T-helper 2 cell treated with Interferon-gamma antibody and Interleukin-4, amounts not matched to agents 5 μg/mL and 100 μg/mL, for 36 hours (primary cell): ENCODE results near the gene ABCB8.

ENCODE experiments used
- DNase-seq: peaks from one replicate; pipeline ENCODE4 v3.0.0; 2021; ENCODE audit warnings: low spot score
- H3K27ac Mint-ChIP-seq: one replicate; pipeline ENCODE4 v1.8.0; 2021; ENCODE audit warnings: mild to moderate bottlenecking, mixed read lengths
- H3K27me3 Mint-ChIP-seq: one replicate; pipeline ENCODE4 v1.8.0; 2021; ENCODE audit warnings: low read depth, mixed read lengths
- H3K36me3 Mint-ChIP-seq: one replicate; pipeline ENCODE4 v1.8.0; 2021; ENCODE audit warnings: low read depth, mixed read lengths
- H3K4me1 Mint-ChIP-seq: one replicate; pipeline ENCODE4 v1.8.0; 2021; ENCODE audit warnings: low read depth, mixed read lengths
- H3K4me3 Mint-ChIP-seq: one replicate; pipeline ENCODE4 v1.8.0; 2022; ENCODE audit warnings: mild to moderate bottlenecking, moderate library complexity, mixed read lengths
- H3K9me3 Mint-ChIP-seq: one replicate; pipeline ENCODE4 v1.8.0; 2021; ENCODE audit warnings: mixed read lengths

Gene ABCB8

GRCh38 chr7:150992833-150993302 lies 35.4 kb upstream of the ABCB8 start:
- no peaks in the 10 kb centered on the region for H3K36me3 Mint-ChIP-seq
- H3K27me3 Mint-ChIP-seq, result peaks cover 19% of the 10 kb centered on the region
- peaks cover 25% of the 10 kb centered on the region for H3K4me1 Mint-ChIP-seq
- no peak overlapping the region for H3K27ac Mint-ChIP-seq
- H3K4me3 Mint-ChIP-seq, result no peak overlapping the region
- H3K9me3 Mint-ChIP-seq, result peaks cover 6% of the 10 kb centered on the region
- no peak for DNase-seq

DNA sequence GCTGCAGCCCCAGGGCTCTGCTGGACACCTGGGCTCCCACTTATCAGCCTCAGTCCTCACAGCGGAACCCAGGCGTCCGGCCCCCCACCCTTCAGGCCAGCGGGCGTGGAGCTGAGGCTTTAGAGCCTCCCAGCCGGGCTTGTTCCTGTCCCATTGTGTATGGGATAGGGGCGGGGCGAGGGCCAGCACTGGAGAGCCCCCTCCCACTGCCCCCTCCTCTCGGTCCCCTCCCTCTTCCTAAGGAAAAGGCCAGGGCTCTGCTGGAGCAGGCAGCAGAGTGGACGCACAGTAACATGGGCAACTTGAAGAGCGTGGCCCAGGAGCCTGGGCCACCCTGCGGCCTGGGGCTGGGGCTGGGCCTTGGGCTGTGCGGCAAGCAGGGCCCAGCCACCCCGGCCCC lies 34.7 kb upstream of the ABCB8 start:
- Mint-ChIP-seq H3K27ac (no peak overlapping the region), H3K4me3 (no peak overlapping the region), H3K36me3 (no peaks in the 10 kb centered on the region), H3K9me3 (peaks cover 6% of the 10 kb centered on the region), H3K4me1 (peaks cover 20% of the 10 kb centered on the region), H3K27me3 (peaks cover 12% of the 10 kb centered on the region)
- DNase-seq, result no peak

DNA sequence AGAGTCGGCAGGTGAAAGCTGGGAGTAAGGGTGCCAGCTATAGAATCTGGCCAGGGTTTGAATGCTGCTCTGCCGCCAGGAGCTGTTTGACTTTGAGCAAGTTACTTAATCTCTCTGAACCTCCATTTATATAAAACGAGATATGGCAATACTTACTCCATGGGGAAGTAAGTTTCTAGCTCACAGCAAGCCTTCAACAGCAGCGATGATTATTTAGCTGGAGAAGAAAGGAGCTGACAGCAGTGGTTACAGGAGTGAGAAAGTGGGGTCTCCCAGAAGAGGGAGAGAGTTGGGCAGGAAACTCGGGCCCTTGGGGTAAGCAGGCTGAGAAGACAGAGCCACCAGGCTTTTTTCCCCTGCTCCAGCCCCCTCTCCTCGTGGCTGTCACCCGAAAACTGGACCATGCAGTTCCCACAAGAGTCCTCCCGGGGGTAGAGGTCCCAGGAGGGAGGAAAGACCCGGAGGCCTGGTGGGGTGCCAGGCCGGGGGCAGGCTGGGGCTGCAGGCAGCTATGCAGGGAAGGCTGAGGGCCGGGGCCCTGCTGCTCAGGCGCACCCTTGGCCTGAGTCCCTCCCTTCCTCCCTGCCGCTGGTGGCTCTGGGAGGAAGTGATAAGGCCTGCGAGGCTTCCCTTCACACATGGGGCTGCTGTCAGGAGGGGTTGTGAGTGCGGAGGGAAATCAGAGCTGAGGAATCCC lies 34.0 kb upstream of the ABCB8 start:
- Mint-ChIP-seq H3K36me3 (no peaks in the 10 kb centered on the region), H3K27me3 (peaks cover 11% of the 10 kb centered on the region), H3K9me3 (peaks cover 6% of the 10 kb centered on the region), H3K4me3 (peak overlapping the region; percentile 48), H3K27ac (no peak overlapping the region), H3K4me1 (peaks cover 15% of the 10 kb centered on the region)
- no peak for DNase-seq

GRCh38 chr7:150994838-150995510 lies 33.3 kb upstream of the ABCB8 start:
- Mint-ChIP-seq H3K9me3 (peaks cover 6% of the 10 kb centered on the region), H3K4me3 (peak overlapping the region; percentile 48), H3K36me3 (no peaks in the 10 kb centered on the region), H3K27me3 (peaks cover 8% of the 10 kb centered on the region), H3K4me1 (peaks cover 15% of the 10 kb centered on the region), H3K27ac (no peak overlapping the region)
- no peak for DNase-seq

GRCh38 chr7:150996376-150997074 lies 31.7 kb upstream of the ABCB8 start:
- H3K27me3 Mint-ChIP-seq, result no peaks in the 10 kb centered on the region
- H3K27ac Mint-ChIP-seq, result no peak overlapping the region

DNA sequence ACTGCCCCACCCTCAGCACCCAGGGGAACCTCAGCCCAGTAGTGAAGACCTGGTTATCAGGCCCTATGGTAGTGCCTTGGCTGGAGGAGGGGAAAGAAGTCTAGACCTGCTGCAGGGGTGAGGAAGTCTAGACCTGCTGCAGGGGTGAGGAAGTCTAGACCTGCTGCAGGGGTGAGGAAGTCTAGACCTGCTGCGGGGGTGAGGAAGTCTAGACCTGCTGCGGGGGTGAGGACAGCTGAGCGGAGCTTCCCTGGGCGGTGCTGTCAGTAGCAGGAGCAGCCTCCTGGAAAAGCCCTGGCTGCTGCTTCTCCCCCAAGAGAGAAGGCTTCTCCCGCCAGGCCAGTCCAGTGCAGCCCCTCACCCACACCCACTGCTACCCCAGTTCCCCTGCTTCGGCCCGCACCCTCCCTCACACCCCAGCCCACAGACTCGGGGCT lies 31.2 kb upstream of the ABCB8 start:
- Mint-ChIP-seq H3K27ac (no peak overlapping the region), H3K9me3 (no peaks in the 10 kb centered on the region), H3K27me3 (no peaks in the 10 kb centered on the region), H3K4me1 (peaks cover 19% of the 10 kb centered on the region), H3K36me3 (no peaks in the 10 kb centered on the region), H3K4me3 (no peak overlapping the region)
- DNase-seq, result no peak

More at GRCh38 chr7:150996376-150997074, 31.7 kb upstream of the ABCB8 start:
- Mint-ChIP-seq H3K9me3 (no peaks in the 10 kb centered on the region), H3K36me3 (no peaks in the 10 kb centered on the region), H3K4me3 (no peak overlapping the region), H3K4me1 (peaks cover 19% of the 10 kb centered on the region)
- DNase-seq, result no peak

GRCh38 chr7:150997817-150998216 lies 30.4 kb upstream of the ABCB8 start:
- Mint-ChIP-seq H3K4me3 (no peak overlapping the region), H3K36me3 (no peaks in the 10 kb centered on the region), H3K27me3 (no peaks in the 10 kb centered on the region), H3K27ac (no peak overlapping the region), H3K9me3 (no peaks in the 10 kb centered on the region), H3K4me1 (peaks cover 18% of the 10 kb centered on the region)
- DNase-seq, result no peak

DNA sequence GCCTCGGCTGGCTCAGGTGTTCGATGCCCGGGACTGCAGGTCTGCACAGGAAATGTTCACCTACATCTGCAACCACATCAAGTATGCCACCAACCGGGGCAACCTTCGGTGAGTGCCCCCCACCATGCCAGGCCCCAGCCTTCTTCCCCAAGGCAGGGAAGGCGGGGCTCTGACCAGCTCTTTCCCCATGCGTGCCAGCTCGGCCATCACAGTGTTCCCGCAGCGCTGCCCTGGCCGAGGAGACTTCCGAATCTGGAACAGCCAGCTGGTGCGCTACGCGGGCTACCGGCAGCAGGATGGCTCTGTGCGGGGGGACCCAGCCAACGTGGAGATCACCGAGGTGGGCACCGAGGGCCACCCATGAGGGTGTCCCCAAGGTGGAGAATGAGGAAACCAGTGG lies 29.9 kb upstream of the ABCB8 start:
- Mint-ChIP-seq H3K9me3 (no peaks in the 10 kb centered on the region), H3K36me3 (no peaks in the 10 kb centered on the region), H3K27me3 (no peaks in the 10 kb centered on the region), H3K4me3 (no peak overlapping the region), H3K27ac (no peak overlapping the region), H3K4me1 (peaks cover 18% of the 10 kb centered on the region)
- no peak for DNase-seq

DNA sequence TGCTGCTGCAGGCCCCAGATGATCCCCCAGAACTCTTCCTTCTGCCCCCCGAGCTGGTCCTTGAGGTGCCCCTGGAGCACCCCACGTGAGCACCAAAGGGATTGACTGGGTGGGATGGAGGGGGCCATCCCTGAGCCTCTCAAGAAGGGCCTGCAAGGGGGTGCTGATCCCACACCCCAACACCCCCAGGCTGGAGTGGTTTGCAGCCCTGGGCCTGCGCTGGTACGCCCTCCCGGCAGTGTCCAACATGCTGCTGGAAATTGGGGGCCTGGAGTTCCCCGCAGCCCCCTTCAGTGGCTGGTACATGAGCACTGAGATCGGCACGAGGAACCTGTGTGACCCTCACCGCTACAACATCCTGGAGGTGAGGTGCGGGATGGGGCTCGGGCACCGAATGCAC lies 29.2 kb upstream of the ABCB8 start:
- Mint-ChIP-seq H3K27me3 (no peaks in the 10 kb centered on the region), H3K4me3 (no peak overlapping the region), H3K27ac (no peak overlapping the region), H3K4me1 (peaks cover 16% of the 10 kb centered on the region), H3K9me3 (no peaks in the 10 kb centered on the region), H3K36me3 (no peaks in the 10 kb centered on the region)
- no peak for DNase-seq

DNA sequence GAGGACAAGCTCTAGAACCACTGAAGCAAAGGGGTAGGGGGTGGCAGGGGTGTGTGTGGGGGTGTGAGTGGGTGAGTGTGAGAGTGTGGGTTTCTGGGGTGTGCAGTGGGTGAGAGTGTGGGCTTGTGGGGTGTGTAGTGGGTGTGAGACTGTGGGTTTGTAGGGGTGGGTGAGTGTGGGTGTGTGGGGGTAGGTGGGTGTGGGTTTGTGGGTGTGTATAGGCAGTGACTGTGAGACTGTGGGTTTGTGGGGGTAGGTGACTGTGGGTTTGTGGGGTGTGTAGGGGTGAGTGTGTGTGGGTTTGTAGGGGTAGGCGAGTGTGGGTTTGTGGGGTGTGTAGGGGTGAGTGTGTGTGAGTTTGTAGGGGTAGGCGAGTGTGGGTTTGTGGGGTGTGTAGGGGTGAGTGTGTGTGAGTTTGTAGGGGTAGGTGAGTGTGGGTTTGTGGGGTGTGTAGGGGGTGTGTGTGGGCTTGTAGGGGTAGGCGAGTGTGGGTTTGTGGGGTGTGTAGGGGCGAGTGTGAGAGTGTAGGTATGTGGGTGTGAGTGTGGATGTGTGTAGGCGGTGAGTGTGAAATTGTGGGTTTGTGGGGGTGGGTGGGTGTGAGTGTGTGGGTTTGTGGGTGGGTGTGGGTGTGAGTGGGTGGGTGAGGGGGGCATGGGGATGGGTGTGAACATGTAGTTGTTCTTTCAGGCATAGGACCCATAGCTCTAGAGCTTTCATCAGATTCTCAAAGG lies 28.6 kb upstream of the ABCB8 start:
- Mint-ChIP-seq H3K27ac (no peak overlapping the region), H3K27me3 (no peaks in the 10 kb centered on the region), H3K9me3 (no peaks in the 10 kb centered on the region), H3K4me3 (no peak overlapping the region), H3K36me3 (no peaks in the 10 kb centered on the region), H3K4me1 (peaks cover 12% of the 10 kb centered on the region)
- no peak for DNase-seq

- no peak overlapping the region for H3K27ac Mint-ChIP-seq
- no peaks in the 10 kb centered on the region for H3K9me3 Mint-ChIP-seq
- no peak overlapping the region for H3K4me3 Mint-ChIP-seq
- DNase-seq, result no peak
- peaks cover 2% of the 10 kb centered on the region for H3K36me3 Mint-ChIP-seq
- H3K27me3 Mint-ChIP-seq, result no peaks in the 10 kb centered on the region
- peaks cover 12% of the 10 kb centered on the region for H3K4me1 Mint-ChIP-seq
Measured at GRCh38 chr7:151000897-151001495, 27.3 kb upstream of the ABCB8 start.

GRCh38 chr7:151001546-151001945 lies 26.7 kb upstream of the ABCB8 start:
- Mint-ChIP-seq H3K27me3 (no peaks in the 10 kb centered on the region), H3K4me3 (no peak overlapping the region), H3K4me1 (peaks cover 12% of the 10 kb centered on the region), H3K27ac (no peak overlapping the region), H3K36me3 (peaks cover 2% of the 10 kb centered on the region), H3K9me3 (no peaks in the 10 kb centered on the region)
- no peak for DNase-seq

GRCh38 chr7:151003572-151003971 lies 24.7 kb upstream of the ABCB8 start:
- no peak for DNase-seq
- Mint-ChIP-seq H3K27me3 (no peaks in the 10 kb centered on the region), H3K9me3 (no peaks in the 10 kb centered on the region), H3K27ac (no peak overlapping the region), H3K36me3 (peaks cover 4% of the 10 kb centered on the region), H3K4me3 (no peak overlapping the region), H3K4me1 (peaks cover 24% of the 10 kb centered on the region)
